IMR-90 (cell line): ENCODE results near the gene C22orf15. TPM values are rescaled to one million over a fixed set of nuclear protein-coding genes. Genes with fewer than 3 reads are reported as not detected.

ENCODE experiments used
- ATAC-seq: fragments of 200-7000 bp; cut with Tn5 transposase; 2 replicates; pipeline ENCODE4 v1.9.1; 2020; ENCODE audit warnings: low read depth, mild to moderate bottlenecking, moderate library complexity
- BruUV-seq: library from RNA; stranded (reverse); fragments of 400-500 nt; replicated peaks from 2 replicates; lab custom pipeline; 2021; lab: Mats Ljungman, UMichigan
- CTCF ChIA-PET: fragments of 300-600 bp; formaldehyde crosslinking; extraction: SDS; loops from one replicate; lab custom pipeline; 2021; ENCODE audit warnings: antibody characterized with exemption; lab: Yijun Ruan, JAX
- POLR2A ChIA-PET: fragments of 300-600 bp; sonication (Branson Sonifier 250); formaldehyde crosslinking; loops from one replicate; lab custom pipeline; 2022; ENCODE audit warnings: antibody characterized with exemption; ENCODE audit not compliant: unreplicated experiment; lab: Charles Lee
- DNase-seq: peaks from one replicate; pipeline ENCODE4 v3.0.0; 2013
- H2AFZ ChIP-seq: replicated peaks from 2 replicates; pipeline ENCODE3; 2013; ENCODE audit warnings: low read length, mild to moderate bottlenecking; ENCODE audit not compliant: poor library complexity
- H2AK5ac ChIP-seq: 2 replicates; pipeline ENCODE4 v1.6.1; 2013; ENCODE audit warnings: low read depth, low read length, inconsistent platforms
- H2AK9ac ChIP-seq: replicated peaks from 2 replicates; pipeline ENCODE3; 2013; ENCODE audit warnings: mild to moderate bottlenecking, low read depth, low read length, moderate library complexity; ENCODE audit not compliant: poor library complexity
- H2BK120ac ChIP-seq: 2 replicates; pipeline ENCODE4 v1.6.1; 2013; ENCODE audit warnings: low read depth, low read length, inconsistent platforms
- H2BK15ac ChIP-seq: 3 replicates; pipeline ENCODE4 v1.6.1; 2013; ENCODE audit warnings: low read depth, low read length, inconsistent platforms
- H2BK20ac ChIP-seq: 2 replicates; pipeline ENCODE4 v1.6.1; 2013; ENCODE audit warnings: low read depth, mild to moderate bottlenecking, inconsistent platforms, low read length, moderate library complexity
- H2BK5ac ChIP-seq: 2 replicates; pipeline ENCODE4 v1.6.1; 2013; ENCODE audit warnings: mild to moderate bottlenecking, low read depth, low read length, inconsistent platforms; ENCODE audit not compliant: poor library complexity, severe bottlenecking
- H3K14ac ChIP-seq: replicated peaks from 2 replicates; pipeline ENCODE4 v1.6.1; 2013; ENCODE audit warnings: low read depth, low read length, inconsistent platforms
- H3K18ac ChIP-seq: 2 replicates; pipeline ENCODE4 v1.6.1; 2013; ENCODE audit warnings: low read depth, low read length, control low read depth
- H3K23ac ChIP-seq: 2 replicates; pipeline ENCODE4 v1.6.1; 2013; ENCODE audit warnings: low read depth, low read length, inconsistent platforms
- H3K27ac ChIP-seq: 2 replicates; pipeline ENCODE4 v1.5.1; 2013; ENCODE audit warnings: mild to moderate bottlenecking, control low read depth, low read length; ENCODE audit not compliant: insufficient read depth
- H3K27me3 ChIP-seq: 2 replicates; pipeline ENCODE4 v1.6.1; 2013; ENCODE audit warnings: low read length; ENCODE audit not compliant: control insufficient read depth, insufficient read depth
- H3K36me3 ChIP-seq: 2 replicates; pipeline ENCODE4 v1.6.1; 2013; ENCODE audit warnings: low read length, mixed read lengths; ENCODE audit not compliant: control insufficient read depth, insufficient read depth
- H3K4ac ChIP-seq: 2 replicates; pipeline ENCODE4 v1.6.1; 2013; ENCODE audit warnings: low read depth, low read length, inconsistent platforms
- H3K4me1 ChIP-seq: 2 replicates; pipeline ENCODE4 v1.6.1; 2013; ENCODE audit warnings: low read length, mixed read lengths; ENCODE audit not compliant: control insufficient read depth, insufficient read depth
- H3K4me2 ChIP-seq: 2 replicates; pipeline ENCODE4 v1.6.1; 2013; ENCODE audit warnings: low read depth, mild to moderate bottlenecking, control low read depth, low read length, moderate library complexity
- H3K4me3 ChIP-seq: 2 replicates; pipeline ENCODE4 v1.5.1; 2013; ENCODE audit warnings: low read depth, mild to moderate bottlenecking, control low read depth, low read length, moderate library complexity; ENCODE audit not compliant: insufficient read depth
- H3K56ac ChIP-seq: 2 replicates; pipeline ENCODE4 v1.6.1; 2013; ENCODE audit warnings: low read length, inconsistent platforms; ENCODE audit not compliant: insufficient read depth; ENCODE audit errors: extremely low read depth
- H3K79me1 ChIP-seq, 2 experiments: 2 replicates each; pipeline ENCODE4 v1.6.1; 2013; ENCODE audit warnings: low read length in 2 of 2, inconsistent platforms in 1 of 2, low read depth in 1 of 2
- H3K9ac ChIP-seq: 2 replicates; pipeline ENCODE4 v1.6.1; 2013; ENCODE audit warnings: low read depth, low read length, control low read depth
- H3K9me1 ChIP-seq: 2 replicates; pipeline ENCODE4 v1.6.1; 2013; ENCODE audit warnings: low read length, inconsistent platforms; ENCODE audit not compliant: insufficient read depth
- H3K9me3 ChIP-seq: 2 replicates; pipeline ENCODE4 v1.6.1; 2013; ENCODE audit warnings: low read length; ENCODE audit not compliant: control insufficient read depth, insufficient read depth
- H4K20me1 ChIP-seq: 2 replicates; pipeline ENCODE4 v1.6.1; 2013; ENCODE audit warnings: low read length, inconsistent platforms; ENCODE audit not compliant: insufficient read depth
- H4K5ac ChIP-seq: 2 replicates; pipeline ENCODE4 v1.6.1; 2013; ENCODE audit warnings: mild to moderate bottlenecking, low read depth, low read length, control low read depth
- H4K8ac ChIP-seq, 2 experiments: 2 replicates each; pipeline ENCODE4 v1.6.1; 2013; ENCODE audit warnings: low read depth in 2 of 2, low read length in 2 of 2, control low read depth in 1 of 2, inconsistent platforms in 1 of 2
- H4K91ac ChIP-seq: 2 replicates; pipeline ENCODE4 v1.6.1; 2013; ENCODE audit warnings: low read depth, low read length, inconsistent platforms; ENCODE audit not compliant: insufficient read depth
- CEBPB ChIP-seq: IDR thresholded peaks from 2 replicates; pipeline ENCODE4 v1.6.1; 2012; ENCODE audit warnings: low read depth, low read length, improper control_type of control experiment
- CHD1 ChIP-seq: IDR thresholded peaks from 2 replicates; pipeline ENCODE4 v1.6.1; 2012; ENCODE audit warnings: low read depth, low read length, improper control_type of control experiment
- CTCF ChIP-seq: conservative IDR thresholded peaks from 2 replicates; pipeline ENCODE4 v1.5.1; 2012; ENCODE audit warnings: mild to moderate bottlenecking, low read depth, low read length, improper control_type of control experiment
- FOS ChIP-seq: fragments of 150-350 bp; IDR thresholded peaks from 2 replicates; pipeline ENCODE4 v1.6.1; 2016; ENCODE audit warnings: low read depth, low read length
- MAFK ChIP-seq: IDR thresholded peaks from 2 replicates; pipeline ENCODE4 v1.6.1; 2012; ENCODE audit warnings: low read depth, low read length, improper control_type of control experiment
- MAZ ChIP-seq: IDR thresholded peaks from 2 replicates; pipeline ENCODE4 v1.6.1; 2012; ENCODE audit warnings: low read depth, mild to moderate bottlenecking, low read length, improper control_type of control experiment, moderate library complexity, borderline replicate concordance
- MXI1 ChIP-seq: IDR thresholded peaks from 2 replicates; pipeline ENCODE4 v1.6.1; 2012; ENCODE audit warnings: low read depth, mild to moderate bottlenecking, low read length, moderate library complexity, borderline replicate concordance
- POLR2A ChIP-seq: IDR thresholded peaks from 2 replicates; pipeline ENCODE4 v1.6.1; 2012; ENCODE audit warnings: mild to moderate bottlenecking, low read depth, low read length
- RCOR1 ChIP-seq: IDR thresholded peaks from 2 replicates; pipeline ENCODE4 v1.6.1; 2012; ENCODE audit warnings: mild to moderate bottlenecking, low read length, improper control_type of control experiment; ENCODE audit not compliant: insufficient replicate concordance
- RFX5 ChIP-seq: IDR thresholded peaks from 2 replicates; pipeline ENCODE4 v1.8.0; 2012; ENCODE audit warnings: low read depth, mild to moderate bottlenecking, low read length, moderate library complexity
- USF2 ChIP-seq: fragments of 150-350 bp; IDR thresholded peaks from 2 replicates; pipeline ENCODE4 v1.6.1; 2017; ENCODE audit warnings: mild to moderate bottlenecking, antibody characterized with exemption, low read length, low read depth
- WGBS, 2 experiments: methylation state at CpG; one replicate each; pipeline versions ENCODE4 v1.1.5 to v1.1.7; 2013; ENCODE audit warnings: missing lambda C conversion rate in 2 of 2; ENCODE audit not compliant: insufficient read length in 1 of 2; ENCODE audit errors: extremely low coverage in 2 of 2; 5-methylcytosine and 5-hydroxymethylcytosine counted together
- dilution Hi-C: fragments of 300-500 bp; cut with HindIII; formaldehyde crosslinking; loops from one replicate; pipeline ENCODE4 v1.14.3; 2018; ENCODE audit warnings: low sequenced_read_pairs; ENCODE audit not compliant: unreplicated experiment
- in situ Hi-C: fragments of 300-500 bp; cut with MboI; formaldehyde crosslinking; loops from 3 replicates; pipeline ENCODE4 v1.14.3; 2019; ENCODE audit warnings: low sequenced_read_pairs, inconsistent platforms, mixed read lengths
- intact Hi-C: fragments of 100-400 bp; cut with micrococcal nuclease; formaldehyde crosslinking; loops from 2 replicates; pipeline ENCODE4 v1.10.0; 2022
- polyA plus RNA-seq, 3 experiments: library from polyadenylated mRNA; depleted of rRNA; stranded (reverse); fragments of >200 nt; gene quantifications; 2 replicates each; pipeline ENCODE4 v1.2.3, GENCODE V29; 2012; ENCODE audit warnings: low replicate concordance in 1 of 3
- total RNA-seq: library from RNA; depleted of rRNA; stranded (reverse); fragments of >200 nt; gene quantifications from 2 replicates; pipeline ENCODE4 v1.2.3, GENCODE V29; 2012

Gene C22orf15
- total and polyA plus RNA-seq, 2 of the 4 experiments (the other 2 are of a cell fraction) = 2.3 to 3.1 TPM

- TF ChIP-seq MAZ (no peak), CEBPB (no peak)
These were observed 47.9 kb upstream of the C22orf15 start (continued) for GRCh38 chr22:23714596-23715578.

- no peak overlapping the region; a peak in 1 of 4 replicates for H4K8ac ChIP-seq
- H3K27ac ChIP-seq = no peak overlapping the region
- no peak overlapping the region for H3K18ac ChIP-seq
- H3K9ac ChIP-seq = no peak overlapping the region
- H3K56ac ChIP-seq = no peak overlapping the region
- H3K9me1 ChIP-seq = peaks cover 14% of the 10 kb centered on the region
- no peak overlapping the region for H3K14ac ChIP-seq
- peaks cover 17% of the 10 kb centered on the region for H3K36me3 ChIP-seq
- H4K91ac ChIP-seq = no peak overlapping the region
- no peak overlapping the region for H2AFZ ChIP-seq
- 0 out of 2 replicates have a peak overlapping the region, but pooled peaks have one; percentile 33 for H2AK5ac ChIP-seq
- in situ Hi-C loops = no loop called here
- no peaks in the 10 kb centered on the region for H3K27me3 ChIP-seq
- H2BK120ac ChIP-seq = no peak overlapping the region
- no peak overlapping the region for H2AK9ac ChIP-seq
- no peak overlapping the region for H4K5ac ChIP-seq
- H3K23ac ChIP-seq = no peak overlapping the region
- no peak overlapping the region for H3K4ac ChIP-seq
- H3K4me3 ChIP-seq = no peak overlapping the region; the same call in 1 of the 2 replicates
- peak overlapping the region; percentile 10; the same call in 1 of the 2 replicates for H3K4me2 ChIP-seq
- dilution Hi-C loops = no loop called here
- no peak overlapping the region for H2BK15ac ChIP-seq
- H3K79me1 ChIP-seq = peaks cover 10 to 30% of the 10 kb centered on the region in 2 experiments
- no peaks in the 10 kb centered on the region for H3K9me3 ChIP-seq
- ATAC-seq (no peak), DNase-seq (no peak)
- H3K4me1 ChIP-seq = 0 out of 2 replicates have a peak, but pooled peaks cover 5% of the 10 kb centered on the region
- no TSS peak for BruUV-seq
- no peaks in the 10 kb centered on the region for H4K20me1 ChIP-seq
- no peak overlapping the region for H2BK5ac ChIP-seq
- ChIA-PET POLR2A (no interaction called here), CTCF (no interaction called here)
- intact Hi-C loops = no loop called here
- WGBS, 2 experiments = 100% methylated on average over 1 of the region's 18 CpGs; no CpG with 5 or more reads in 1 of the 2 experiments
- H2BK20ac ChIP-seq = no peak overlapping the region
- TF ChIP-seq USF2 = no peak
- TF ChIP-seq RFX5 = no peak
- TF ChIP-seq CTCF = no peak
- TF ChIP-seq MAZ = no peak
- TF ChIP-seq MXI1 = no peak
- TF ChIP-seq MAFK = no peak
- TF ChIP-seq POLR2A = no peak
- TF ChIP-seq FOS = no peak
- no peak for TF ChIP-seq CEBPB
- no peak for TF ChIP-seq RCOR1
- TF ChIP-seq CHD1 = no peak
These were observed 46.9 kb upstream of the C22orf15 start for GRCh38 chr22:23715806-23716375.
